Testis (tissue), 3 donors: ENCODE results near the gene PLCH2. TPM values are rescaled to one million over a fixed set of nuclear protein-coding genes. Genes with fewer than 3 reads are reported as not detected.
"Not testable (repeated sequence)": the region's sequence is repeated elsewhere in the genome, so short reads cannot be mapped to it uniquely, and the experiment has no call there.

ENCODE experiments used
- DNase-seq: peaks from one replicate; pipeline ENCODE4 v3.0.0-alpha.2; 2019
- H3K27ac ChIP-seq, 2 donors: fragments of 200-600 bp; sonication (generic); one replicate each; pipeline ENCODE4 v1.5.1; 2019
- H3K27me3 ChIP-seq: fragments of 200-600 bp; sonication (generic); one replicate; pipeline ENCODE4 v1.5.1; 2019
- H3K36me3 ChIP-seq: fragments of 200-600 bp; sonication (generic); one replicate; pipeline ENCODE4 v1.5.1; 2017; ENCODE audit warnings: low read depth; ENCODE audit errors: missing control alignments
- H3K4me1 ChIP-seq: fragments of 200-600 bp; sonication (generic); one replicate; pipeline ENCODE4 v1.5.1; 2019
- H3K4me3 ChIP-seq, 2 donors: fragments of 200-600 bp; sonication (generic); one replicate each; pipeline ENCODE4 v1.5.1; 2017 to 2019
- H3K9me3 ChIP-seq: fragments of 200-600 bp; sonication (generic); one replicate; pipeline ENCODE4 v1.5.1; 2017
- CTCF ChIP-seq, 3 experiments: fragments of 450-650 bp in 2 of 3; fragments of 200-600 bp in 1 of 3; sonication (generic) in 1 of 3; IDR thresholded peaks; one replicate each; pipeline ENCODE4 v1.5.1; 2016 to 2019; ENCODE audit warnings: antibody characterized with exemption in 3 of 3, mild to moderate bottlenecking in 2 of 3, moderate library complexity in 1 of 3
- POLR2A ChIP-seq: fragments of 450-650 bp; IDR thresholded peaks from one replicate; pipeline ENCODE4 v1.6.1; 2017; ENCODE audit warnings: antibody characterized with exemption, mild to moderate bottlenecking, moderate library complexity
- WGBS, 2 donors: methylation state at CpG; one replicate each; pipeline ENCODE4 v1.1.5; 2018; 5-methylcytosine and 5-hydroxymethylcytosine counted together
- intact Hi-C: fragments of 100-400 bp; cut with DNase I; formaldehyde crosslinking; loops from one replicate; pipeline ENCODE4 v1.15.1; 2023; ENCODE audit warnings: low total_unique reads
- polyA plus RNA-seq: library from polyadenylated mRNA; stranded (reverse); fragments of 350-450 nt; fragmentation: Illumina TruSeq; extraction: RNeasy Lipid Tissue Mini Kit (QIAGEN cat#74804); gene quantifications from one replicate; pipeline ENCODE4 v1.2.3, GENCODE V29; 2014; ENCODE audit warnings: low read depth, low replicate concordance; ENCODE audit not compliant: insufficient read depth
- total RNA-seq, 2 donors: library from RNA; depleted of rRNA; stranded (reverse); fragments of >200 nt; gene quantifications; one replicate each; pipeline ENCODE4 v1.2.3, GENCODE V29; 2016

The PLCH2 gene
- total and polyA plus RNA-seq, 3 donors from 2014 or later = 2.7 to 6.5 (median 5.7) TPM

- no peaks in the 10 kb centered on the region for H3K27me3 ChIP-seq
- H3K9me3 ChIP-seq = no peaks in the 10 kb centered on the region
- WGBS, 2 donors = 68 to 77% methylated on average over 20 to 21 of the region's 21 CpGs
- H3K27ac ChIP-seq = no peak overlapping the region
- no peak for TF ChIP-seq POLR2A
- no peak for TF ChIP-seq CTCF (IDR thresholded peaks at IDR 0.05)
- H3K36me3 ChIP-seq = no peaks in the 10 kb centered on the region
- H3K4me3 ChIP-seq = no peak overlapping the region
- DNase-seq = no peak
- intact Hi-C loops = no loop called here
- peaks cover 17% of the 10 kb centered on the region for H3K4me1 ChIP-seq
Observed at GRCh38 chr1:2455757-2456156, 20.3 kb upstream of the PLCH2 start.

GRCh38 chr1:2457444-2457843, 18.6 kb upstream of the PLCH2 start:
- Histone ChIP-seq H3K36me3 (no peaks in the 10 kb centered on the region), H3K27me3 (no peaks in the 10 kb centered on the region), H3K9me3 (no peaks in the 10 kb centered on the region), H3K27ac (no peak overlapping the region), H3K4me1 (peaks cover 12% of the 10 kb centered on the region), H3K4me3 (no peak overlapping the region)
- intact Hi-C loops = no loop called here
- no peak for DNase-seq
- no peak for TF ChIP-seq CTCF (IDR thresholded peaks at IDR 0.05)
- no peak for TF ChIP-seq POLR2A
- WGBS, 2 donors = 87 to 92% methylated on average over 16 to 17 of the region's 17 CpGs

DNA sequence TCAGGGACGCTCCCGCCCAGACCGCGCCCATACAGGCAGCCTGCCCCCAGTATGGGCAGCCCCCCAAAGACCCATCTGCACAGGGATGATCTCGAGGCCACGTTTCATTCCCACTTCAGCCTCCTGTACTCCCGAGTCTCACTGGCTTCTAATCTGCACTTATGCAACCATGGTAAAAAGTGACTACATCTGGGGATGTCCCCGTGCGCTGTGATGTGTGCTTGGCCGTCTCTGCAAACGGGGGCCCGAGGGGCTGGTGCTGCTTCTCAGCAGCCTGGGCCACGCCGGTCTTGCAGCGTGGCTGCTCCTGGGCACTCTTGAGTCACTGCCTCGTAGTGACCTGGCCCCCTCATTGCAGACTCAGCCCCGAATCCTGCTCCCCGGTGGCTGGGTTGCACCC, 17.4 kb upstream of the PLCH2 start:
- no peak for DNase-seq
- intact Hi-C loops = no loop called here
- Histone ChIP-seq H3K4me3 (no peak overlapping the region), H3K27ac (no peak overlapping the region), H3K4me1 (peaks cover 10% of the 10 kb centered on the region), H3K27me3 (no peaks in the 10 kb centered on the region), H3K36me3 (no peaks in the 10 kb centered on the region), H3K9me3 (no peaks in the 10 kb centered on the region)
- 82 to 94% methylated on average over 6 to 18 of the region's 18 CpGs for WGBS, 2 donors
- no peak for TF ChIP-seq POLR2A
- no peak for TF ChIP-seq CTCF (IDR thresholded peaks at IDR 0.05)

GRCh38 chr1:2459102-2459753, 16.9 kb upstream of the PLCH2 start:
- H3K9me3 ChIP-seq, DNase-seq, intact Hi-C loops, H3K27ac ChIP-seq, H3K4me3 ChIP-seq, H3K36me3 ChIP-seq, H3K27me3 ChIP-seq: not testable (repeated sequence)
- 61 to 76% methylated on average over 13 to 14 of the region's 16 CpGs for WGBS, 2 donors
- peaks cover 10% of the 10 kb centered on the region for H3K4me1 ChIP-seq

DNA sequence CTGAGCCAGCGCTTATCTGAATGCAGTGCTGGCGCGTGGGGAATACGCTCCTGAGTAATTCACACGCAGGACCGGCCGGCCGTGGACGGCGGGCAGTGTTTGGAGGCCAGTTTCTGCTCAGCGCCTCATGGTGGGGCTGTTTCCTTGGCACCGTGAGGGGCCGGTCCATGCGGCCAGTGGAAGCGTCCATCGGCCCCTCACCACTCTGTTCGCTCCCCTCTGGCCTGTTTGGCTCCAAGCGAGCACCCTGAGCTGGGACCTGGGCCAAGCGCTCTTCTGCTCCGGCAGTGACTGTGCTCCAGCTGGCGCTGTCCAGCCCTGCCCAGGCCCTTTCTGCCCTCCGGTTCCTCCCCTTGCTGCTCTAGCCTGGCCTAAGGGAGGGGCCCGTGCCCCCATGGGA, 16.3 kb upstream of the PLCH2 start:
- DNase-seq = peak; percentile 81
- H3K27ac ChIP-seq = no peak overlapping the region
- peaks cover 10% of the 10 kb centered on the region for H3K4me1 ChIP-seq
- H3K9me3 ChIP-seq = no peaks in the 10 kb centered on the region
- intact Hi-C loops = no loop called here
- H3K27me3 ChIP-seq = no peaks in the 10 kb centered on the region
- 49 to 54% methylated on average over 19 to 23 of the region's 23 CpGs for WGBS, 2 donors
- no peaks in the 10 kb centered on the region for H3K36me3 ChIP-seq
- H3K4me3 ChIP-seq = no peak overlapping the region
- peak in 2 of 3 experiments; percentile 26 to 34 for TF ChIP-seq CTCF (IDR thresholded peaks at IDR 0.05)
- TF ChIP-seq POLR2A = no peak
